Fibroblast of pulmonary artery (primary cell): ENCODE data around the gene IL36G.

Experiments
- DNase-seq: peaks from one replicate; pipeline ENCODE4 v3.0.0-alpha.2; 2010; ENCODE audit warnings: low read depth
- H3K4me3 ChIP-seq: replicated peaks from 2 replicates; pipeline ENCODE4 v1.5.1; 2011; ENCODE audit warnings: low read depth, mild to moderate bottlenecking, control low read depth, low read length, moderate library complexity
- TF ChIP-seq, protein P1 (sequence below): IDR thresholded peaks from 2 replicates; pipeline ENCODE4 v1.5.1; 2011; ENCODE audit warnings: mild to moderate bottlenecking, control low read depth, low read length, inconsistent platforms; ENCODE audit errors: missing control alignments

IL36G gene

DNA sequence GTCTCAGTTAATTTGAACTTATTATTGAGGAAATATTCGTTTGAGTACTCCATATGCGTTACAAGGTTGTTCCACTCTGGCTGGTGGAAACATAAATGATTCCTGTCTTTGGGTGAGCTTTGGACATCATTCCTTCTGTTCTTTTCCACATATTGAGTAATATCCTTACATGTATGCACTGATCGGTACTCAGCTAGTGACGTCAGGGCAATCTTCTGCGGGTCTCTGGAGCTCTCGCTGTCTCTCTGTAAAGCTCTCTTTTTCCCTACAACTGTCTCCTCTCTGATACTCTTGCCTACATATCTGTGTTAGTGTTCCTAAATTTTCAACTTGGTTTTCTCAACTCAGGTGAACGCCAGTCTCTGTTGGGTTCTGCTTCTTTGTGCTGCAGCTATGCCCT lies 23.4 kb upstream of the IL36G start:
- TF ChIP-seq, protein P1, sequence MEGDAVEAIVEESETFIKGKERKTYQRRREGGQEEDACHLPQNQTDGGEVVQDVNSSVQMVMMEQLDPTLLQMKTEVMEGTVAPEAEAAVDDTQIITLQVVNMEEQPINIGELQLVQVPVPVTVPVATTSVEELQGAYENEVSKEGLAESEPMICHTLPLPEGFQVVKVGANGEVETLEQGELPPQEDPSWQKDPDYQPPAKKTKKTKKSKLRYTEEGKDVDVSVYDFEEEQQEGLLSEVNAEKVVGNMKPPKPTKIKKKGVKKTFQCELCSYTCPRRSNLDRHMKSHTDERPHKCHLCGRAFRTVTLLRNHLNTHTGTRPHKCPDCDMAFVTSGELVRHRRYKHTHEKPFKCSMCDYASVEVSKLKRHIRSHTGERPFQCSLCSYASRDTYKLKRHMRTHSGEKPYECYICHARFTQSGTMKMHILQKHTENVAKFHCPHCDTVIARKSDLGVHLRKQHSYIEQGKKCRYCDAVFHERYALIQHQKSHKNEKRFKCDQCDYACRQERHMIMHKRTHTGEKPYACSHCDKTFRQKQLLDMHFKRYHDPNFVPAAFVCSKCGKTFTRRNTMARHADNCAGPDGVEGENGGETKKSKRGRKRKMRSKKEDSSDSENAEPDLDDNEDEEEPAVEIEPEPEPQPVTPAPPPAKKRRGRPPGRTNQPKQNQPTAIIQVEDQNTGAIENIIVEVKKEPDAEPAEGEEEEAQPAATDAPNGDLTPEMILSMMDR, result no peak
- H3K4me3 ChIP-seq, result no peak overlapping the region
- DNase-seq, result no peak

- TF ChIP-seq, protein P1, result no peak
- no peak for DNase-seq
- H3K4me3 ChIP-seq, result no peak overlapping the region
Measured at GRCh38 chr2:112957511-112957910, 20.3 kb upstream of the IL36G start.

GRCh38 chr2:112958428-112959108 lies 19.2 kb upstream of the IL36G start:
- no peak overlapping the region for H3K4me3 ChIP-seq
- TF ChIP-seq, protein P1, result peak; percentile 92
- peak; percentile 78 for DNase-seq

DNA sequence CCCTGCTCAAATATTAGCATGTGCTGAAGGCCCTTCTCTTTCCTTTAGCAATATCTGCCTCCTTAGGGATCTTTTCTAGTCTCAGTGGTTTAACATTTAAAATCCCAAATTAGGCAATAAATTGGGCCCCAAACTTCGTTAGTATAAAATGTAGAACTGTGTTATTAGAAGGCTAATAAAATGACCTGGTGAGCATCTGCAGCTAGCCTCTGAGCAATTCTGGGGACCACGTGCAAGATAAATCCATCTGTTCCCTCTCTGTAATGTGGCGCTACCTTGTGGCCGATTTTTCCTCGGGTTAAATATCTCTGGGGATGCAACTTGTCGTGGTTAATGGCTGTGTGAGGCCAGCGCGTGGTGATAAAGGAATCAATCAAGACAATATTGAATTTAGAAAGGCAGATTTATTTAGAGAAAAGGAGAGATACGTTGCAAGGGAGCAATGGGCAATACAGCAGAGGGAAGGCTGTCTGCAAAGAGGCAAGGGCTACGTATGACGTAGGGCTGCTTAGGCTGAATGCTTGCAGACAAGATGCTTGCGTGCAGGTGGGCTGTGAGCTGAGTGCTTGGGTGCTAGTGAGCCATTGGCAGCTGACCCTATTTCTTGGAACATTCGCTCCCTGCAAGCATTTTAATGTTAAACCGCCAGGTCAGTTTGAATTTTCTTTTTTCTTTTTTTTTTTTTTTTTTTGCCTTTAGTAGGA lies 18.5 kb upstream of the IL36G start:
- TF ChIP-seq, protein P1, result no peak
- H3K4me3 ChIP-seq, result no peak overlapping the region
- DNase-seq, result peak; percentile 16

GRCh38 chr2:112960230-112960825 lies 17.5 kb upstream of the IL36G start:
- TF ChIP-seq, protein P1, result peak; percentile 7
- H3K4me3 ChIP-seq, result no peak overlapping the region
- no peak for DNase-seq

DNA sequence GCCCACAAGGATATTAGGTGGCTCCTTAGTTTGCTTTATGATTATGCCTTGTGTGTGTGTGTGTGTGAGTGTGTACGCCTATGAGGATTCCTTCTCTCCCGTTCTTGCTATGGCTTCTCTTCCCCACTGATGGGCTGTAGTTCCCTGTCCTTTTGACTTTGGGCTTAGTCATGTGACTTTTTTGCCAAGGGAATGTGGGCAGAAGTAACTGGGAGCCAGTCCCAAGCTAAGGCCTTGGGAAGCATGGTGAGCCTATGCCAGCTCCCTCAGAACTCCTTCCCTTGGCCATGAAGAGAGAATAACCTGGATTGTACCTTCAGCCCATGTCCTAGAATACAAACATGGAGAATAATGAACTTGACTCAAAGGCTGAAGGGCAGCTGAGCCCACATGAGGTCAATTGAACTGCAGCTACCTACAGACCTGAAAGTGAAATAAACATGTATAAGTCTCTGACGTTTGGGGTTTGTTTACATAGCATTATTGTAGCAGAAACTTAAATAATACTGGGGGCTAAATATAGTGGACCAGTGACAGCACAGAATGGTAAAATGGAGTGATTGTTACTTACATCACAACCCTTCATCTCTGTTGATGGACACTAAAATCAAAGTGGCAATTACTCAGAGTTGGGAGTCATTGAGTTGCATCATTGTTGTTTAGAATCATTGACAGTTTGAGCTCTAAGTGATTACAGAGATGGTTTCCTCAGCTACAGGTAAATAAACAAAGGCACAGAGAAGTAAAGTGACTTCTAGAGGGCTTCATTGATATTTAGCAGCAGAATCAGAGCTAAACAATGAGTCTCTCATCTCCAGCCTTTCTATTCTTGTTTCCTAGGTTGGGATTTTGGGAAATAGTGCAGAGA lies 15.3 kb upstream of the IL36G start:
- no peak for DNase-seq
- TF ChIP-seq, protein P1, result no peak

More for the DNA sequence above, 15.3 kb upstream of the IL36G start:
- no peak overlapping the region for H3K4me3 ChIP-seq
